ENCODE results near the gene TPST2. TPM values are rescaled to one million over a fixed set of nuclear protein-coding genes. Genes with fewer than 3 reads are reported as not detected.

Gene TPST2
- total and polyA plus RNA-seq, 2 donors (not counting 3 experiments of a cell fraction or from before 2014, with no cell fraction given), result 49.4 to 121 TPM

GRCh38 chr22:26522592-26522991 is 67.3 kb downstream of the TPST2 start:
- Histone ChIP-seq H3K9me3 (replicated peaks; ENCODE audit: control insufficient read depth, insufficient read depth, low read length) (no peaks in the 10 kb centered on the region), H4K20me1 (replicated peaks; ENCODE audit: control insufficient read depth, extremely low read depth, insufficient read depth, low read length) (no peaks in the 10 kb centered on the region), H3K4me2 (ENCODE audit: insufficient read depth, low read length) (no peak overlapping the region), H3K36me3 (ENCODE audit: control insufficient read depth in 2 of 2, extremely low read depth in 1 of 2, insufficient read depth in 2 of 2, low read length in 2 of 2) (peaks cover 0 to 3% of the 10 kb centered on the region in 2 experiments), H2AFZ (ENCODE audit: low read depth, low read length) (no peak overlapping the region), H3K79me2 (ENCODE audit: control insufficient read depth, insufficient read depth, low read length) (no peaks in the 10 kb centered on the region), H3K4me3 (replicated peaks in 1 of 3; ENCODE audit: insufficient read depth in 1 of 3, low read depth in 1 of 3, low read length in 3 of 3) (no peak overlapping the region), H3K27me3 (ENCODE audit: control insufficient read depth in 2 of 2, insufficient read depth in 2 of 2, low read length in 2 of 2) (no peaks in the 10 kb centered on the region), H3K9me1 (replicated peaks; ENCODE audit: control insufficient read depth, extremely low read depth, insufficient read depth, low read length) (no peaks in the 10 kb centered on the region), H3K27ac (ENCODE audit: insufficient read depth, low read depth, low read length) (no peak overlapping the region), H3K9ac (replicated peaks; ENCODE audit: extremely low read depth, insufficient read depth, low read length) (no peak overlapping the region), H3K4me1 (ENCODE audit: control insufficient read depth, extremely low read depth, insufficient read depth, low read length) (no peaks in the 10 kb centered on the region)
- TF ChIP-seq CTCF (IDR thresholded peaks at IDR 0.05; ENCODE audit: extremely low read depth in 1 of 2, insufficient read depth in 1 of 2, low read depth in 1 of 2, low read length in 2 of 2), result no peak
- TF ChIP-seq MAX (IDR thresholded peaks at IDR 0.05; ENCODE audit: insufficient read depth, insufficient read length), result no peak
- TF ChIP-seq POLR2A (IDR thresholded peaks at IDR 0.05; ENCODE audit: low read depth, low read length), result no peak
- no peak for TF ChIP-seq GATA2 (IDR thresholded peaks at IDR 0.05; ENCODE audit: insufficient read depth, insufficient read length, low read depth, low read length)
- TF ChIP-seq POLR2AphosphoS5 (IDR thresholded peaks at IDR 0.05; ENCODE audit: insufficient read depth, low read depth, low read length), result no peak
- CTCF ChIA-PET, result interaction anchor here (1.7 kb wide), 1 partner anchor 20 kb away, joined by 6 read pairs; no protein-coding TSS in a partner anchor
- intact Hi-C loops (cut with micrococcal nuclease) (no loop called here), dilution Hi-C loops (cut with MboI; ENCODE audit: extremely low pct_ligation_motif_present, low sequenced_read_pairs) (no loop called here)
- no TSS peak for BruUV-seq (replicated peaks)
- DNase-seq (ENCODE audit: low read depth, low spot score) (no peak), FAIRE-seq (no peak)
- POLR2A ChIA-PET, result no interaction called here

GRCh38 chr22:26522012-26522411 is 67.9 kb downstream of the TPST2 start:
- Histone ChIP-seq H2AFZ (ENCODE audit: low read depth, low read length) (no peak overlapping the region), H3K27me3 (ENCODE audit: control insufficient read depth in 2 of 2, insufficient read depth in 2 of 2, low read length in 2 of 2) (no peaks in the 10 kb centered on the region), H4K20me1 (replicated peaks; ENCODE audit: control insufficient read depth, extremely low read depth, insufficient read depth, low read length) (no peaks in the 10 kb centered on the region), H3K4me1 (ENCODE audit: control insufficient read depth, extremely low read depth, insufficient read depth, low read length) (no peaks in the 10 kb centered on the region), H3K9me3 (replicated peaks; ENCODE audit: control insufficient read depth, insufficient read depth, low read length) (no peaks in the 10 kb centered on the region), H3K9ac (replicated peaks; ENCODE audit: extremely low read depth, insufficient read depth, low read length) (no peak overlapping the region), H3K4me3 (replicated peaks in 1 of 3; ENCODE audit: insufficient read depth in 1 of 3, low read depth in 1 of 3, low read length in 3 of 3) (no peak overlapping the region), H3K79me2 (ENCODE audit: control insufficient read depth, insufficient read depth, low read length) (no peaks in the 10 kb centered on the region), H3K4me2 (ENCODE audit: insufficient read depth, low read length) (no peak overlapping the region), H3K9me1 (replicated peaks; ENCODE audit: control insufficient read depth, extremely low read depth, insufficient read depth, low read length) (no peaks in the 10 kb centered on the region), H3K36me3 (ENCODE audit: control insufficient read depth in 2 of 2, extremely low read depth in 1 of 2, insufficient read depth in 2 of 2, low read length in 2 of 2) (no peaks in the 10 kb centered on the region), H3K27ac (ENCODE audit: insufficient read depth, low read depth, low read length) (no peak overlapping the region)
- intact Hi-C loops (cut with micrococcal nuclease) (no loop called here), dilution Hi-C loops (cut with MboI; ENCODE audit: extremely low pct_ligation_motif_present, low sequenced_read_pairs) (no loop called here)
- FAIRE-seq (no peak), DNase-seq (ENCODE audit: low read depth, low spot score) (no peak)
- POLR2A ChIA-PET, result no interaction called here
- CTCF ChIA-PET, result interaction anchor here (1.7 kb wide), 1 partner anchor 19 kb away, joined by 6 read pairs; no protein-coding TSS in a partner anchor
- BruUV-seq (replicated peaks), result no TSS peak
- TF ChIP-seq EZH2 (IDR thresholded peaks at IDR 0.05; ENCODE audit: borderline replicate concordance, low read depth, low read length, severe bottlenecking) (no peak), FOS (IDR thresholded peaks at IDR 0.05; ENCODE audit: borderline replicate concordance, insufficient read depth, low read length) (no peak), MYC (IDR thresholded peaks at IDR 0.05; ENCODE audit: low read depth, low read length) (no peak), CTCF (IDR thresholded peaks at IDR 0.05; ENCODE audit: extremely low read depth in 1 of 2, insufficient read depth in 1 of 2, low read depth in 1 of 2, low read length in 2 of 2) (no peak), GATA2 (IDR thresholded peaks at IDR 0.05; ENCODE audit: insufficient read depth, insufficient read length, low read depth, low read length) (no peak), MAX (IDR thresholded peaks at IDR 0.05; ENCODE audit: insufficient read depth, insufficient read length) (no peak), POLR2AphosphoS5 (IDR thresholded peaks at IDR 0.05; ENCODE audit: insufficient read depth, low read depth, low read length) (no peak), POLR2A (IDR thresholded peaks at IDR 0.05; ENCODE audit: low read depth, low read length) (no peak), JUN (IDR thresholded peaks at IDR 0.05; ENCODE audit: borderline replicate concordance, insufficient read depth, insufficient read length, low read depth) (no peak)
